PC-9 (cell line): ENCODE measurements around the gene COMT.

Source experiments
- EZH2 ChIP-seq: fragments of 200-600 bp; sonication (generic); IDR thresholded peaks from 2 replicates; pipeline ENCODE4 v1.8.0; 2017; ENCODE audit warnings: antibody characterized with exemption, low read depth
- TF ChIP-seq, protein P1 (sequence below): fragments of 200-600 bp; sonication (generic); conservative IDR thresholded peaks from 2 replicates; pipeline ENCODE4 v1.6.1; 2017; ENCODE audit warnings: mixed run types, antibody characterized with exemption, mild to moderate bottlenecking, moderate library complexity

DNA sequence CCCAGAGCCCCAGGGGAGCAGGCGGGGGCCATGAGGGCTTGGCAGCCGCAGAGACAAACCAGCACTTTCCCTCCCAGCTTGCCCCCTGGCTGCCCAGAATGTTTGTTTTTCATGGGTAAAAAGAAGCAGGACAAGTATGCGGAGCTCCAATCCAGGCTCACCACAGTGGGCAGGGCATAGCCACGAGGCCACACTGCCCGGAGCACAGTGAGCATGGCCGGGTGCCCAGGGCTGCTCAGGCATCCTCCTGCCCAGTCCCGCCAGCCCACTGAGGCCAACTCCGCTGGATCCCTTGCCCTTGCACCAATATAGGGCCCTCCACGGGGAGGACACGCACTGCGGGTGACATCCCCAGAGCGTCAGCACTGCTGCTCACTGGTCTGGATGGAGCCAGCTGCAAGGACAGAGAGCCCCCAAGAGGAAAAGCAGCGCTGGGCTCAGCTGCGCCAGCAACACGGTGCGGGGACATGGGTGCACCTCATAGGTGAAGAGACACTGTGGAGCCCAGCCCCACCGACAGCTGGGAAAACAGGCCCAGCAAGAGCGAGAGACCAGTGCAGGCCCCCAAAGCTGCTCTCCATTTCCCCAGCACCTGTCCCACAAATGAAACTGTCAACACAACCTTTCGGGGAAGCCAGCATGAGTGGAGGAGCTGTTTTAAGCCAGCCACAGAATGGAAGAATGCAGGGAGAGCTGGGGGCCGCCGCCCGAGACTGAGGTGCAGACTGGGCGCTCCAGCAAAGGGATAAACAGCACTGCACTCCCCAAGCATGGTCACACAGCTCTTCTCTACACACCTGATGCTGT is 50.3 kb downstream of the COMT start:
- TF ChIP-seq, protein P1, sequence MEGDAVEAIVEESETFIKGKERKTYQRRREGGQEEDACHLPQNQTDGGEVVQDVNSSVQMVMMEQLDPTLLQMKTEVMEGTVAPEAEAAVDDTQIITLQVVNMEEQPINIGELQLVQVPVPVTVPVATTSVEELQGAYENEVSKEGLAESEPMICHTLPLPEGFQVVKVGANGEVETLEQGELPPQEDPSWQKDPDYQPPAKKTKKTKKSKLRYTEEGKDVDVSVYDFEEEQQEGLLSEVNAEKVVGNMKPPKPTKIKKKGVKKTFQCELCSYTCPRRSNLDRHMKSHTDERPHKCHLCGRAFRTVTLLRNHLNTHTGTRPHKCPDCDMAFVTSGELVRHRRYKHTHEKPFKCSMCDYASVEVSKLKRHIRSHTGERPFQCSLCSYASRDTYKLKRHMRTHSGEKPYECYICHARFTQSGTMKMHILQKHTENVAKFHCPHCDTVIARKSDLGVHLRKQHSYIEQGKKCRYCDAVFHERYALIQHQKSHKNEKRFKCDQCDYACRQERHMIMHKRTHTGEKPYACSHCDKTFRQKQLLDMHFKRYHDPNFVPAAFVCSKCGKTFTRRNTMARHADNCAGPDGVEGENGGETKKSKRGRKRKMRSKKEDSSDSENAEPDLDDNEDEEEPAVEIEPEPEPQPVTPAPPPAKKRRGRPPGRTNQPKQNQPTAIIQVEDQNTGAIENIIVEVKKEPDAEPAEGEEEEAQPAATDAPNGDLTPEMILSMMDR = no peak
- TF ChIP-seq EZH2 = no peak
